ENCODE results near the gene TDP2. TPM values are rescaled to one million over a fixed set of nuclear protein-coding genes. Genes with fewer than 3 reads are reported as not detected.
"Not testable (repeated sequence)": the region's sequence is repeated elsewhere in the genome, so short reads cannot be mapped to it uniquely, and the experiment has no call there.

Gene TDP2
- total RNA-seq, 2 donors from 2014 or later: 18.5 to 22.2 TPM

GRCh38 chr6:24672620-24673182 is 6.0 kb upstream of the TDP2 start:
- no peaks in the 10 kb centered on the region for H3K27me3 ChIP-seq
- no peaks in the 10 kb centered on the region for H3K9me3 ChIP-seq
- H3K27ac ChIP-seq: no peak overlapping the region
- no peak for TF ChIP-seq CTCF (IDR thresholded peaks at IDR 0.05)
- DNase-seq (ENCODE audit: low spot score): no peak
- H3K4me3 ChIP-seq: no peak overlapping the region
- H3K4me1 ChIP-seq: peaks cover 0 to 12% of the 10 kb centered on the region in 2 donors
- H3K36me3 ChIP-seq: no peaks in the 10 kb centered on the region

GRCh38 chr6:24671077-24671476 is 4.4 kb upstream of the TDP2 start:
- peaks cover 0 to 16% of the 10 kb centered on the region in 2 donors for H3K4me1 ChIP-seq
- DNase-seq (ENCODE audit: low spot score); H3K27me3 ChIP-seq; H3K36me3 ChIP-seq; H3K27ac ChIP-seq; H3K9me3 ChIP-seq; H3K4me3 ChIP-seq: not testable (repeated sequence)

- H3K4me3 ChIP-seq; H3K9me3 ChIP-seq; DNase-seq (ENCODE audit: low spot score); H3K27ac ChIP-seq; H3K36me3 ChIP-seq; H3K27me3 ChIP-seq: not testable (repeated sequence)
- peaks cover 0 to 22% of the 10 kb centered on the region in 2 donors for H3K4me1 ChIP-seq
These were observed 3.8 kb upstream of the TDP2 start for GRCh38 chr6:24670492-24670891.

GRCh38 chr6:24668997-24669361 is 2.3 kb upstream of the TDP2 start:
- Histone ChIP-seq H3K4me1 (peaks cover 0 to 34% of the 10 kb centered on the region in 2 donors), H3K27ac (no peak overlapping the region), H3K27me3 (no peaks in the 10 kb centered on the region), H3K36me3 (no peaks in the 10 kb centered on the region), H3K4me3 (no peak overlapping the region), H3K9me3 (no peaks in the 10 kb centered on the region)
- TF ChIP-seq CTCF (IDR thresholded peaks at IDR 0.05): no peak
- DNase-seq (ENCODE audit: low spot score): no peak

- H3K4me1 ChIP-seq: peaks cover 0 to 34% of the 10 kb centered on the region in 2 donors
- not testable (repeated sequence) for H3K9me3 ChIP-seq; H3K36me3 ChIP-seq; DNase-seq (ENCODE audit: low spot score); H3K27me3 ChIP-seq
- peak overlapping the region in 1 of 2 donors; percentile 91 for H3K27ac ChIP-seq
- H3K4me3 ChIP-seq: peak overlapping the region; percentile 68 to 79
These were observed 1.6 kb upstream of the TDP2 start for GRCh38 chr6:24668066-24668996.

GRCh38 chr6:24667378-24667803 is 692 bp upstream of the TDP2 start:
- H3K4me1 ChIP-seq: peaks cover 0 to 34% of the 10 kb centered on the region in 2 donors
- no peaks in the 10 kb centered on the region for H3K9me3 ChIP-seq
- H3K36me3 ChIP-seq: peaks cover 12% of the 10 kb centered on the region
- no peak for DNase-seq (ENCODE audit: low spot score)
- H3K4me3 ChIP-seq: peak overlapping the region; percentile 68 to 79
- no peak for TF ChIP-seq CTCF (IDR thresholded peaks at IDR 0.05)
- peak overlapping the region; percentile 91 to 93 for H3K27ac ChIP-seq
- no peaks in the 10 kb centered on the region for H3K27me3 ChIP-seq

GRCh38 chr6:24666097-24666640 is 530 bp downstream of the TDP2 start:
- peaks cover 0 to 34% of the 10 kb centered on the region in 2 donors for H3K4me1 ChIP-seq

More at GRCh38 chr6:24666097-24666640, 530 bp downstream of the TDP2 start:
- Histone ChIP-seq H3K27me3 (no peaks in the 10 kb centered on the region), H3K36me3 (peaks cover 16% of the 10 kb centered on the region), H3K9me3 (no peaks in the 10 kb centered on the region), H3K4me3 (peak overlapping the region; percentile 68 to 79), H3K27ac (peak overlapping the region; percentile 91 to 93)
- DNase-seq (ENCODE audit: low spot score): no peak
- no peak for TF ChIP-seq CTCF (IDR thresholded peaks at IDR 0.05)

Data from right atrium auricular region (tissue), 2 donors.